Measurements from ENCODE around the gene SAG. TPM values are rescaled to one million over a fixed set of nuclear protein-coding genes. Genes with fewer than 3 reads are reported as not detected.
A peak's percentile ranks its signal among the peaks of the same experiment; 100 is the strongest.

Gene SAG
- total RNA-seq, 1 donor from 2014 or later = not detected

GRCh38 chr2:233379034-233379433 is 71.4 kb downstream of the SAG start:
- no peak for DNase-seq (ENCODE audit: low read depth)

- no peak for DNase-seq (ENCODE audit: low read depth)
These were observed 71.8 kb downstream of the SAG start for GRCh38 chr2:233379441-233379840.

- no peak for DNase-seq (ENCODE audit: low read depth)
These were observed 72.7 kb downstream of the SAG start for GRCh38 chr2:233380132-233380895.

GRCh38 chr2:233380995-233381637 is 73.5 kb downstream of the SAG start:
- no peak for DNase-seq (ENCODE audit: low read depth)

- DNase-seq (ENCODE audit: low read depth) = no peak
These were observed 74.0 kb downstream of the SAG start for GRCh38 chr2:233381638-233381995.

GRCh38 chr2:233384015-233384414 is 76.4 kb downstream of the SAG start:
- no peak for DNase-seq (ENCODE audit: low read depth)

GRCh38 chr2:233384811-233385488 is 77.3 kb downstream of the SAG start:
- peak; percentile 68 for DNase-seq (ENCODE audit: low read depth)

GRCh38 chr2:233385489-233386044 is 78.0 kb downstream of the SAG start:
- no peak for DNase-seq (ENCODE audit: low read depth)

- DNase-seq (ENCODE audit: low read depth) = no peak
These were observed 78.9 kb downstream of the SAG start for GRCh38 chr2:233386382-233387041.

GRCh38 chr2:233387225-233387624 is 79.6 kb downstream of the SAG start:
- no peak for DNase-seq (ENCODE audit: low read depth)

GRCh38 chr2:233387667-233388528 is 80.3 kb downstream of the SAG start:
- DNase-seq (ENCODE audit: low read depth) = peak; percentile 96

GRCh38 chr2:233389601-233390125 is 82.0 kb downstream of the SAG start:
- no peak for DNase-seq (ENCODE audit: low read depth)

GRCh38 chr2:233395687-233396086 is 88.1 kb downstream of the SAG start:
- DNase-seq (ENCODE audit: low read depth) = no peak

Other genes starting within 250 kb of the SAG start
- gene INPP5D, start 247.5 kb upstream of the SAG start, total RNA-seq = 1.1 and 2.5 TPM in 2 replicates
- 40.8 and 43.7 TPM in 2 replicates for gene ATG16L1, start 56.1 kb upstream of the SAG start, total RNA-seq
- gene DGKD, start 46.7 kb downstream of the SAG start, total RNA-seq = 45.1 and 59.5 TPM in 2 replicates

Measured in myocyte (in vitro differentiated cells).